Liver (tissue), 9 donors: Measurements from ENCODE around the gene DERL2. TPM values are rescaled to one million over a fixed set of nuclear protein-coding genes. Genes with fewer than 3 reads are reported as not detected.
"Not testable (repeated sequence)": the region's sequence is repeated elsewhere in the genome, so short reads cannot be mapped to it uniquely, and the experiment has no call there.

Experiments used
- DNase-seq: peaks from one replicate; pipeline ENCODE4 v3.0.0-alpha.2; 2017; ENCODE audit warnings: low spot score
- H3K27ac ChIP-seq, 2 donors: one replicate each; pipeline ENCODE4 v1.7.0; 2013; ENCODE audit warnings: inconsistent platforms in 2 of 2, low read length in 2 of 2, control low read depth in 1 of 2, low read depth in 1 of 2, mild to moderate bottlenecking in 1 of 2
- H3K27me3 ChIP-seq, 4 donors: one replicate each; pipeline versions ENCODE4 v1.6.1 to v1.7.0; 2013; ENCODE audit warnings: low read length in 3 of 4, inconsistent platforms in 1 of 4, mild to moderate bottlenecking in 1 of 4, moderate library complexity in 1 of 4; ENCODE audit not compliant: control insufficient read depth in 4 of 4, insufficient read depth in 4 of 4
- H3K36me3 ChIP-seq, 4 donors: one replicate each; pipeline versions ENCODE4 v1.6.1 to v1.7.0; 2013; ENCODE audit warnings: low read length in 3 of 4, mild to moderate bottlenecking in 3 of 4, low read depth in 1 of 4, moderate library complexity in 1 of 4; ENCODE audit not compliant: control insufficient read depth in 4 of 4, insufficient read depth in 3 of 4
- H3K4me1 ChIP-seq, 4 donors: one replicate each; pipeline versions ENCODE4 v1.6.1 to v1.7.0; 2013; ENCODE audit warnings: low read length in 3 of 4, mild to moderate bottlenecking in 3 of 4, moderate library complexity in 1 of 4; ENCODE audit not compliant: control insufficient read depth in 4 of 4, insufficient read depth in 4 of 4
- H3K4me3 ChIP-seq, 3 donors: one replicate each; pipeline versions ENCODE4 v1.6.1 to v1.7.0; 2013; ENCODE audit warnings: low read length in 3 of 3, control low read depth in 1 of 3, low read depth in 1 of 3, mild to moderate bottlenecking in 1 of 3
- H3K9ac ChIP-seq, 2 donors: one replicate each; pipeline ENCODE4 v1.7.0; 2013; ENCODE audit warnings: low read length in 2 of 2, mild to moderate bottlenecking in 2 of 2, moderate library complexity in 2 of 2, control low read depth in 1 of 2, low read depth in 1 of 2
- H3K9me3 ChIP-seq, 4 donors: one replicate each; pipeline versions ENCODE4 v1.6.1 to v1.7.0; 2013; ENCODE audit warnings: low read length in 3 of 4; ENCODE audit not compliant: control insufficient read depth in 4 of 4
- EGR1 ChIP-seq, 2 donors: IDR thresholded peaks; 2 replicates each; pipeline ENCODE4 v1.6.1; 2016 to 2018; ENCODE audit warnings: antibody characterized with exemption in 2 of 2, low read depth in 2 of 2
- FOXA1 ChIP-seq: IDR thresholded peaks from 2 replicates; pipeline ENCODE4 v1.6.1; 2016; ENCODE audit warnings: antibody characterized with exemption
- FOXA2 ChIP-seq: IDR thresholded peaks from 2 replicates; pipeline ENCODE4 v1.6.1; 2016; ENCODE audit warnings: antibody characterized with exemption
- GABPA ChIP-seq, 2 donors: IDR thresholded peaks in 1 of 2; conservative IDR thresholded peaks in 1 of 2; 2 replicates each; pipeline ENCODE4 v1.6.1; 2016; ENCODE audit warnings: antibody characterized with exemption in 2 of 2, mild to moderate bottlenecking in 1 of 2, moderate library complexity in 1 of 2
- HNF4A ChIP-seq, 2 donors: conservative IDR thresholded peaks; 2 replicates each; pipeline ENCODE4 v1.6.1; 2016; ENCODE audit warnings: antibody characterized with exemption in 2 of 2, mild to moderate bottlenecking in 2 of 2
- JUND ChIP-seq, 2 donors: IDR thresholded peaks; 2 replicates each; pipeline ENCODE4 v1.6.1; 2016; ENCODE audit warnings: antibody characterized with exemption in 2 of 2
- RAD21 ChIP-seq, 2 donors: IDR thresholded peaks; 2 replicates each; pipeline ENCODE4 v1.6.1; 2016; ENCODE audit warnings: antibody characterized with exemption in 2 of 2, mild to moderate bottlenecking in 2 of 2
- RXRA ChIP-seq, 2 donors: IDR thresholded peaks; 2 replicates each; pipeline ENCODE4 v1.6.1; 2017 to 2018; ENCODE audit warnings: antibody characterized with exemption in 2 of 2, mild to moderate bottlenecking in 1 of 2
- TAF1 ChIP-seq: conservative IDR thresholded peaks from 2 replicates; pipeline ENCODE4 v1.6.1; 2016; ENCODE audit warnings: antibody characterized with exemption, mild to moderate bottlenecking
- YY1 ChIP-seq: IDR thresholded peaks from 2 replicates; pipeline ENCODE4 v1.6.1; 2016; ENCODE audit warnings: antibody characterized with exemption, mild to moderate bottlenecking
- ZBTB33 ChIP-seq: IDR thresholded peaks from 2 replicates; pipeline ENCODE4 v1.6.1; 2016; ENCODE audit warnings: antibody characterized with exemption
- WGBS: extraction: QIAGEN DNeasy Blood & Tissue Kit; methylation state at CpG from one replicate; pipeline ENCODE4 v1.1.7; 2013; 5-methylcytosine and 5-hydroxymethylcytosine counted together
- polyA plus RNA-seq, 2 donors: library from polyadenylated mRNA; stranded (reverse) in 1 of 2; unstranded in 1 of 2; fragments of 200-250 nt in 1 of 2; fragments of >200 nt in 1 of 2; fragmentation: Nextera tagmentation in 1 of 2; extraction: Ambion mirVana in 1 of 2; gene quantifications; one replicate each; pipeline versions ENCODE4 v1.2.1 to v1.2.3, GENCODE V29; 2013 to 2015
- total RNA-seq, 2 donors: library from RNA; depleted of rRNA; stranded (reverse); fragments of >200 nt; gene quantifications; one replicate each; pipeline ENCODE4 v1.2.3, GENCODE V29; 2014
- TF ChIP-seq, protein P1 (sequence below): IDR thresholded peaks from 2 replicates; pipeline ENCODE4 v1.6.1; 2016; ENCODE audit warnings: antibody characterized with exemption, mild to moderate bottlenecking
- TF ChIP-seq, protein P2 (sequence below): IDR thresholded peaks from 2 replicates; pipeline ENCODE4 v1.6.1; 2016; ENCODE audit warnings: antibody characterized with exemption
- donor health status: healthy.
- donor health status: healthy.
- donor health status: healthy.
- donor health status: healthy.
- donor health status: healthy.

The DERL2 gene
- total and polyA plus RNA-seq, 4 donors, result 35.8 to 75.3 (median 45.9) TPM

- Histone ChIP-seq H3K4me3 (no peak overlapping the region), H3K27ac (no peak overlapping the region), H3K9me3 (no peaks in the 10 kb centered on the region), H3K4me1 (no peaks in the 10 kb centered on the region), H3K9ac (no peak overlapping the region), H3K27me3 (no peaks in the 10 kb centered on the region), H3K36me3 (peaks cover 8 to 69% (median 59%) of the 10 kb centered on the region in 4 donors)
- WGBS, result 92% methylated on average over 3 of the region's 3 CpGs
- no peak for DNase-seq
- TF ChIP-seq HNF4A (conservative IDR thresholded peaks at IDR 0.05) (no peak), TAF1 (no peak), FOXA2 (no peak), RXRA (IDR thresholded peaks at IDR 0.05) (no peak), YY1 (no peak), GABPA (IDR thresholded peaks at IDR 0.05 in 1 of 2, conservative IDR thresholded peaks at IDR 0.05 in 1 of 2) (no peak), EGR1 (IDR thresholded peaks at IDR 0.05; ENCODE audit: low read depth in 2 of 2) (no peak), JUND (IDR thresholded peaks at IDR 0.05) (no peak), FOXA1 (no peak), RAD21 (IDR thresholded peaks at IDR 0.05) (no peak), ZBTB33 (no peak)
- TF ChIP-seq, protein P1, sequence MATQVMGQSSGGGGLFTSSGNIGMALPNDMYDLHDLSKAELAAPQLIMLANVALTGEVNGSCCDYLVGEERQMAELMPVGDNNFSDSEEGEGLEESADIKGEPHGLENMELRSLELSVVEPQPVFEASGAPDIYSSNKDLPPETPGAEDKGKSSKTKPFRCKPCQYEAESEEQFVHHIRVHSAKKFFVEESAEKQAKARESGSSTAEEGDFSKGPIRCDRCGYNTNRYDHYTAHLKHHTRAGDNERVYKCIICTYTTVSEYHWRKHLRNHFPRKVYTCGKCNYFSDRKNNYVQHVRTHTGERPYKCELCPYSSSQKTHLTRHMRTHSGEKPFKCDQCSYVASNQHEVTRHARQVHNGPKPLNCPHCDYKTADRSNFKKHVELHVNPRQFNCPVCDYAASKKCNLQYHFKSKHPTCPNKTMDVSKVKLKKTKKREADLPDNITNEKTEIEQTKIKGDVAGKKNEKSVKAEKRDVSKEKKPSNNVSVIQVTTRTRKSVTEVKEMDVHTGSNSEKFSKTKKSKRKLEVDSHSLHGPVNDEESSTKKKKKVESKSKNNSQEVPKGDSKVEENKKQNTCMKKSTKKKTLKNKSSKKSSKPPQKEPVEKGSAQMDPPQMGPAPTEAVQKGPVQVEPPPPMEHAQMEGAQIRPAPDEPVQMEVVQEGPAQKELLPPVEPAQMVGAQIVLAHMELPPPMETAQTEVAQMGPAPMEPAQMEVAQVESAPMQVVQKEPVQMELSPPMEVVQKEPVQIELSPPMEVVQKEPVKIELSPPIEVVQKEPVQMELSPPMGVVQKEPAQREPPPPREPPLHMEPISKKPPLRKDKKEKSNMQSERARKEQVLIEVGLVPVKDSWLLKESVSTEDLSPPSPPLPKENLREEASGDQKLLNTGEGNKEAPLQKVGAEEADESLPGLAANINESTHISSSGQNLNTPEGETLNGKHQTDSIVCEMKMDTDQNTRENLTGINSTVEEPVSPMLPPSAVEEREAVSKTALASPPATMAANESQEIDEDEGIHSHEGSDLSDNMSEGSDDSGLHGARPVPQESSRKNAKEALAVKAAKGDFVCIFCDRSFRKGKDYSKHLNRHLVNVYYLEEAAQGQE, result no peak
- TF ChIP-seq, protein P2, sequence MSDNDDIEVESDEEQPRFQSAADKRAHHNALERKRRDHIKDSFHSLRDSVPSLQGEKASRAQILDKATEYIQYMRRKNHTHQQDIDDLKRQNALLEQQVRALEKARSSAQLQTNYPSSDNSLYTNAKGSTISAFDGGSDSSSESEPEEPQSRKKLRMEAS, result no peak
These were observed 53.9 kb downstream of the DERL2 start for GRCh38 chr17:5431949-5432556.

- 93% methylated on average over 5 of the region's 5 CpGs for WGBS
- not testable (repeated sequence) for DNase-seq, H3K4me1 ChIP-seq
These were observed 54.7 kb downstream of the DERL2 start for GRCh38 chr17:5431234-5431633.

More at GRCh38 chr17:5431234-5431633, 54.7 kb downstream of the DERL2 start:
- H3K27me3 ChIP-seq, H3K9me3 ChIP-seq, H3K4me3 ChIP-seq, H3K9ac ChIP-seq, H3K27ac ChIP-seq: not testable (repeated sequence)
- peaks cover 8 to 71% (median 61%) of the 10 kb centered on the region in 4 donors for H3K36me3 ChIP-seq
